Measurements from ENCODE around the gene CXCR3.
"Not testable (repeated sequence)": the region's sequence is repeated elsewhere in the genome, so short reads cannot be mapped to it uniquely, and the experiment has no call there.

Gene CXCR3

DNA sequence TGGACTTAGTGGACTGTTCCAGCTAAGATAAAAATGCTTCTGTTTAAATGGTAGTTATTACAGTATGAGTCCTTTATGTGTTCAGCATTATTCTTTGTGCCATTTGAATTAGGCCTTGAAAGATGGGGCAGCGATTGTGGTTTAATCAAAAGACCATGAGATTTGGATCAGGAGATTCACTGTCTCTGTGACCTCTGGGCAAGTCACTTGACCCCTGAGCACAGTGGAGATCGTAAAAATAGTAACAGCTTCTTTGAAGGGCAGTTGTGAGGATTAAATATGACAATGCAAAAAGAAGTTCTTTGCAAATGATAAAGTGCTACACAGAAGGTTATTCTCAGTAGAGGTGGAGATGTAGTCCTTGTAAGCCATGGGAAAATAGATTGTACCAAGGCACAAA, 10.8 kb downstream of the CXCR3 start:
- no peak for DNase-seq

DNA sequence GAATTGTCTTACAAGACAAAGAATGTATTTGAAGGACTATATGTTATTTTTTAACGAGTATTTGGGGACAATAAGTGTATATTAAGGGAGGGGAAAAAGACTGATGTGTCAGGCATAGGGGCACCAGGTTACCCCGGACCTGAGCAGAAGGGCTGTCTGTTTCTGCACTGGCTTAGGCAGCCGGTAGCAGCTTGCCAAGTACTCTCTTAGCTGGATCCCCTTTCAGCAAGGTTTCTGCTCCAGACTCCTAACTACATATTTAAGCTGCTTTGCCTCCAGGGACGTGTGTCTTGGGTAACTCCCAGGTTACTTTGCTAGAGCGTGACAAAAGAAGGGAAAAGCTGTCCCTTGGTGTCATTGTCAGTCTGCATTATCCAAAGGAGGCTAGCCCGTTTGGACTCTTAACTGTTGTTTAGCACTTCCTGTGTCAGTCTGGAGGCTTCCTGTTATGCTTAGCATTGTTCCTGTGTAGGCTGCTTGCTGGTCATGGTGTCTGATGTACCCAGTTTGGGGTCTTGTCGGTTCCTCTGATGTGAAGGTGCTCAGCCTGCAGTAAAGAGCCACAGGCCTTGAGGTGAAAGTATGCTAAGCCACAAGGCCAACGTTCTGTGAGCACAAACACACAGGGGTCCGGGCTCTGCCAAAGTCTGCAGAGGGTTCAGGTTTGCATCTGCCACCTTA, 11.6 kb downstream of the CXCR3 start:
- DNase-seq = no peak

DNA sequence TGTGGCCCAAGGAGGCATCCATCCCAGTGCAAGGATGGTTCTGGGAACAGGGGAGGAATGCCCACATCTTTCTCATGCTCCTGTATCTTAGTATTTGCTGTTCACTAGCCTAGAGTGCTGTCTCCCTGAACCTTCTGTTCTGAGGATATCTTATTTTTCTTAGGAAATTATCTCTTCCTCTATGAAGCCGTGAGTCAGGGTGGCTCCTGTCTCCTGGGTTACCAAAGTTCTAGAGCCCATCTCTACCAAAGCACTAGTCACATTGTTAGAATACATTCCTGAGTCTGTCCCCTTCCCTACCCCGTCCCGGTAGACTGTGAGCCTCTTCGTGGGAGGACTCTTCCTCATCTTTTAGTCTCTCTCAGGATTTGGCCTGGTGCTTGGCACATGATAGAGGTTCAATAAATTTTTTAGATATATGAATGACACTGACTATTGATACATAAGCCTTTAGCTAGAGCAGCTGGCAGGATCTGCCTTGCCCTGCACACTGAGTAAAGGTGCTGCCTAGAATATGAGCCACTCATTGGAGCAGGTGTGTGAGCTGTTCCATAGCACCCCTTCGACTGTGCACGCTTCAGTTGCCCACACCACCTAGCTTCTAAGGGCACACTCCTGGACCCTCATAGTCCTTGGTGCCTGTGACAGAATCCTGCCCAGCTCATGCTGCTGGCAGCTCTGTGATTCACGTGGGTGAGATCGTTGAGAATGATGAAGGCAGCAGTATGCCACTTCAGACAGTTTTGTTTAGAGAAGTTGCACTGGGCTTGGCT, 13.3 kb downstream of the CXCR3 start:
- no peak for DNase-seq

- no peak for DNase-seq
Measured at GRCh38 chrX:71604141-71604540, 14.2 kb downstream of the CXCR3 start.

DNA sequence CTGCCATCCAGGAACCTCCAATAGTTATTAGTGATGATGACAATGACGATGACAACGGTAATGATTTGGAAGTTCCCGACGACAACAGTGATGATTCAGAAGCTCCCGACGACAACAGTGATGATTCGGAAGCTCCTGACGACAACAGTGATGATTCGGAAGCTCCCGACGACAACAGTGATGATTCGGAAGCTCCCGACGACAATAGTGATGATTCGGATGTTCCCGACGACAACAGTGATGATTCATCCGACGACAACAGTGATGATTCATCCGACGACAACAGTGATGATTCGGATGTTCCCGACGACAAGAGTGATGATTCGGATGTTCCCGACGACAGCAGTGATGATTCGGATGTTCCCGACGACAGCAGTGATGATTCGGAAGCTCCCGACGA, 14.7 kb downstream of the CXCR3 start:
- DNase-seq = no peak

GRCh38 chrX:71599965-71600364, 18.3 kb downstream of the CXCR3 start:
- DNase-seq = no peak

- not testable (repeated sequence) for DNase-seq
Measured at GRCh38 chrX:71593210-71593609, 25.1 kb downstream of the CXCR3 start.

GRCh38 chrX:71586929-71587328, 31.4 kb downstream of the CXCR3 start:
- DNase-seq = no peak

DNA sequence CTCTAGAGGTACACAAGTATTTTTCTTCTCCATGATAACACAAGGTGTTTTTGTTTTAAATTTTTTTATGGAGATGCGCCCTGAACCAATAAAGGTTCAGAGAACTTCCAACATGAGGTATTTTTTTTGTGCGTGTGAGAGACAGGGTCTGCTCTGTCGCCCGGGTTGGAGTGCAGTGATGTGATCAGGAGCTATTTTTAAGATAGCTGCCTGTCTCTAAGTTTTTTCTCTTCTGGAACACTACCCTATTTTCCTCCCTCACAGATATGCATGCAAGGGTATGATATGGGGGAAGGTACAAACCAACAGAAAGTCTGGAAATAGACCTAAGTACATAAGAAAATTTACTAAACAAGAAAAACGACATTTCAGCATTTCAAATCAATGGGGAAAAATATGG, 37.1 kb downstream of the CXCR3 start:
- no peak for DNase-seq

- no peak for DNase-seq
Measured at GRCh38 chrX:71579990-71580380, 38.3 kb downstream of the CXCR3 start.

GRCh38 chrX:71579136-71579989, 38.9 kb downstream of the CXCR3 start:
- no peak for DNase-seq

GRCh38 chrX:71578253-71579135, 39.8 kb downstream of the CXCR3 start, which contains the start of gene GCNA:
TSS of gene GCNA (plus strand) at chrX:71578437. CDS start at chrX:71580822, 2,385 bp downstream.
- DNase-seq = no peak

- no peak for DNase-seq
Measured at GRCh38 chrX:71577682-71578081, 40.6 kb downstream of the CXCR3 start.

DNA sequence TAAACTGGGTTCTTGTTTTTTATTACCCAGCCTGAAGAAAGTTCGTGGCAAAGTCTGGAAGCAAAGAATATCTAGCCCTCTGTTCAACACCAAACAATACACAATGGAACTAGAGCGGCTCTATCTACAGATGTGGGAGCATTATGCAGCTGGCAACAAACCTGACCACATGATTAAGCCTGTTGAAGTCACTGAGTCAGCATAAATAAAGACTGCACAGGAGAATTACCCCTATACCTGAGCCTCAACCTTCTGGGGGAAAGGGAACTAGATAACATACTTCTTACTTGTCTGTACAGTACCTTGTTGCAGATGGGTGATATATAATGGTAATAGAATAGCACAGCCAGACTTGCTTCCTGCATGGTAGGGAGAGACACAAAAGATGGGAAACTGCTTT, 44.7 kb downstream of the CXCR3 start:
- DNase-seq = no peak

GRCh38 chrX:71571390-71571789, 46.9 kb downstream of the CXCR3 start:
- DNase-seq = not testable (repeated sequence)

Data from amniotic stem cell (primary cell).